SIG-M5 treated with dmso at 0.1 percent for 504 hours (cell line): ENCODE results near the gene FOXL1.

Source experiments
- DNase-seq: peaks from one replicate; lab custom pipeline; 2025; ENCODE audit not compliant: unreplicated experiment; lab: John Stamatoyannopoulos, UW

FOXL1 gene

DNA sequence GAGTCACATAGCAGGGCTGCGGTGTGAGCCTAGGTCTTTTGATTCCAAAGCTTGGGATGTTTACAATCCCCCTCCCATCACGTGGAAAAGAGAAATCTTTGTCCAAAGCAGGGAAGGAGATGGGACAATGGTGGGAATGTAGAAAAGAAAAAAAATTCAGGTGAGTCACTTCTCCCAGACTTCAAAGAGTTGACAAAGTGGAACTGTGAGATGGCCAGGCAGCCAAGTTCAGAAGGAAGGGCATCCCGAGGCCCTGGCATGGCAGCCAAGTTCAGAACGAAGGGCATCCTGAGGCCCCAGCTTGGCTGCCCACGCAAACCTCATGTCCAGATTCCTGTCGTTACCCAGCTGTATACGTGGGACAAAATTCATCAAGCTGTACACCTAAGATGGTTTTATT lies 47.5 kb downstream of the FOXL1 start:
- DNase-seq: no peak

- no peak for DNase-seq
Observed at GRCh38 chr16:86626284-86626683, 47.9 kb downstream of the FOXL1 start.

DNA sequence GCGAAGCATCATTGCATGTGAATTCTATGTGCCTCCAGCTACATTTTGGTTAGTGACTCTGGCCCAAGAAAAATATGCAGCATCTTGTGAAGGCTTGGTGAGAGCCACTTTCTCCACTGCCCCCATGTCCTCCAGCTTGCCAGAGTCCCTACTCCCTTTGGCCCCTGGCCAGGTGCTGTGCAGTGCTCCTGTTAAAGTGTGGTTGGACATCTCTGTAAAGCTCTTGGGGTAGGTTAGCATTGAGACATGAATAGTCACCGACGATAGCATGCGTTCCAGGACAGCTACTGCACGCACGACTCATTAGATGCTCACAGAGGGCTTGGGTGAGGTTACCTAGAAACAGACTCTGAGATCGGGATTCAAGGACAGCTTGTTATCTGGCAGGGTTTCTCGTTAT lies 48.6 kb downstream of the FOXL1 start:
- no peak for DNase-seq

DNA sequence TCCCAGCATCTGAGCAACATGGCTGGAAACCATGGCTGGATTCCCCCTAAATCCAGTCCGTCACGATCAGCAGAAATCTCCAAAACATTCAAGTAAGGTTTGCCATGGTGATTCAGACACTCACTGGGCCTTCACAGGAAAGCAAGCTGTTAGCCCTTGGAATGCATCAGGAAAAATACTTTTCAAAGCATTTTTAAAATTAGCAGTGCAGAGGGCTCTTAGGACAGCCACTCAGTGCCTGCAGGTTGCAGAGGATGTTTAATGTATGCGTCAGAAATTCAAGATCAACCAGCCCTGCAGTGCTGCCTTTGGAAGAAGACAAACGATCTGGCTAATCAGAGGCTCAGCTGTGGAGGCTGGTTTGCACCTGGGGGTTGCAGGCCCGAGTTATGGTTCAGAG lies 50.3 kb downstream of the FOXL1 start:
- no peak for DNase-seq

- no peak for DNase-seq
Observed at GRCh38 chr16:86630471-86630870, 52.1 kb downstream of the FOXL1 start.

DNA sequence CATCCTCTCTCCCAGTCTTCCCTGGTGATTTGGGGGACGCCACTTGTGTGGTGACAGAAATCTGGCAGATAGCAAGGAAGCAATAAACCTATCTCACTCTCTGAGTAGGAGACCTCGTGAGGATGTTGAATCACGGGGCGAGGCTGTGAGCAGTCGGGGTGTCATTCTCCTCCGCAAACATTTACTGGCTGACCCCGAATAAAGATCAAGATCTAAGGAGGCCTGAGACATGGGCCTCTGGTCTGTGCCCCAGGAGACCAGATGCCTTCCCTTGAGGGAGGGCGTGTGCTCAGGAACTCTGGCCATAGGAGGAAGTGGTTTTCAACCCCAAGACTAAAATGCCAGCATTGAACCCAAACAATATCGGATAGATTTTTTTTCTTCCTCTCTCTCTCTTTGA lies 53.1 kb downstream of the FOXL1 start:
- no peak for DNase-seq
